T47D (cell line): Measurements from ENCODE around the gene FRAS1.

Experiments
- DNase-seq, 2 experiments: peaks; one replicate each; pipeline versions ENCODE4 v3.0.0 to v3.0.0-alpha.2; 2011 to 2012; ENCODE audit warnings: low read depth in 1 of 2, low spot score in 1 of 2
- JUND ChIP-seq: IDR thresholded peaks from 2 replicates; pipeline ENCODE4 v1.6.1; 2012; ENCODE audit warnings: low read depth
- in situ Hi-C: cut with HindIII; loops from 2 replicates; pipeline ENCODE4 v1.10.0; 2016; ENCODE audit warnings: low sequenced_read_pairs, low pct_unique_long_range_greater_than_20kb

FRAS1 gene

DNA sequence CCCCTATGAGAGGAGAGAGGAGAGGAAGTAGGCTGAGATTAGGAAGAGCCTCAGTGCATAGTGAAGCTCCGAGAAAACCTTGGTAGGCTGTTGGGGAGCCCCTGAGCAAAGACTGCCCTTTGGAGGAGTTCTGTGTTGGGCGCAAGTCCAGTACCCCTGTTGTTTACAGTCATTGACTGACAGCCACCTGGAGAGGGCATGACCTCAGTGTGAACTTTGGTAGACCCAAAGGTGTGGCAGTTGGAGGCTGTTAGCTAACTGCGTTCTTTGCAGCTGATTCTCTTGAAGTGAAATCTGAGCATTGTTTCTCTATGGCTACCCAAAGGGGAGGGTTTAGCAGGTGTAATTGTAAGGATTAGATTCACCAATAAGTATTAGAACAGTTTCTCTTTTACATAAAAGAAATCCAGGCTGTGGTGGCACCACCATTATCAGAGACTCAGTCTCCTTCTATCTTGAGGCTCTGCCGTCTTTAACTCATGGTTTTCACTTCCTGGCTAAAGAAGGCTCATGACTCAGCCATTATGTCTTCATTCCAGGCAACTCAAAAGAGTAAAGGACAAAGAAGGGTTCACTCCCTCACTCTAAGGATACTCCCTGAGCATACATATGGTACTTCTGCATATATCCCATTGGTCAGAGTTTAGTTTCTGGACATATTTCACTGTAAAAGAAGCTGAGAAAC lies 527.9 kb downstream of the FRAS1 start:
- no peak for TF ChIP-seq JUND
- in situ Hi-C loops, result no loop called here
- no peak for DNase-seq

- TF ChIP-seq JUND, result no peak
- DNase-seq, result no peak
These were observed 528.5 kb downstream of the FRAS1 start for GRCh38 chr4:78585633-78586032.

GRCh38 chr4:78588894-78589545 lies 531.9 kb downstream of the FRAS1 start:
- in situ Hi-C loops, result no loop called here
- TF ChIP-seq JUND, result no peak
- DNase-seq, result no peak

More at GRCh38 chr4:78585633-78586032, 528.5 kb downstream of the FRAS1 start:
- in situ Hi-C loops, result no loop called here

DNA sequence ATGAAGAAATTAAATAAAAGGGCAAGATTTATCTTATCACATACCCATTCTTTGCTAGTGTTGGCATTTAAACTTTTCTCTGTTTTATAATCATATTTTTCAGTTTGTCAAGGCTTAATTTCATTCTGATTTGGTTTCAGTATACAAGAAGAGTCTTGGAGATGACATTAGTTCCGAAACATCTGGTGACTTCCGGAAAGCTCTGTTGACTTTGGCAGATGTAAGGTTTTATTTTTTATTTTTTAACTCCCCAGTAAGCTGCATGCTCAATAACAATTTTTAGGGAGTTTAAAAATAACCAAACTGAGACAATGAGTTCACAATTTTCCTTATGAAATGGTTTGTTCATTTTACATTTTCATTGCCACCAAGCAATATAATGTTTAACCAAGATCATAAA lies 534.3 kb downstream of the FRAS1 start:
- no peak for DNase-seq
- TF ChIP-seq JUND, result no peak
- in situ Hi-C loops, result no loop called here

DNA sequence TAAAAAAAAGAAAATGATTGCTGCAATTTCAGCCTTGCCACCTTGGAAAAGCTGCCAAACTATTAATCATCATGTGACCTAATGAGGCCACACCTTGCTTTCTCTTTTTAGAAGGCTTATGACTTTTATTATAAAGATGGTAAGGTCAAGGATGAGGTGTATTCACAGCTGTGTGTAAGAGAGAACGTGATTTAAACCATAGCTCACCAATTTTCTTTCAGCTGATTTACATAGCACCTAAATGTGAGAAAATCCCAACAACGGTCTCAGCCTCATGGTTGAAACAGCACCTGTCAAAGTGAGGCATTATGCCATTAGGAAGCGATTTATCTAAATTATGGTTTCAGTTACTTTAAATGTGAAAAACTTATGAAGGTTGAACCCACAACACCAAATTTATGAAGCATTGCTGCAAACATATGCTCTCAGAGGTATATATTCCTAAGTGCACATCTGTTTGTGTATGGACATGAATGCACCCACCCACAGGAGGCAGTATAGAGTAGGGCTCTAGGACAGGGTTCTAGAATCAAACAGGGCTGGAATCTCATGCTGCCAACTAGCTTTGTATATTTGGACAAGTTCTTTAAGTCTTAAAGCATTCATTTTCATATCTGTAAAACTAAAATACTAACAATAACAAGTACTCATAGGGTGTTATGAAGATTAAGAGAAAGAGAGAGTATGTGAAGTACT lies 535.1 kb downstream of the FRAS1 start:
- no peak for TF ChIP-seq JUND
- DNase-seq, result peak in 1 of 2 experiments; percentile 9
- in situ Hi-C loops, result no loop called here
